Naive thymus-derived CD8-positive, alpha-beta T cell (primary cell): Measurements from ENCODE around the gene NSMCE4A. TPM values are rescaled to one million over a fixed set of nuclear protein-coding genes. Genes with fewer than 3 reads are reported as not detected.
"Not testable (repeated sequence)": the region's sequence is repeated elsewhere in the genome, so short reads cannot be mapped to it uniquely, and the experiment has no call there.

Source experiments
- ATAC-seq, 2 donors: fragments of 150-1000 bp; cut with Tn5 transposase in 1 of 2; sonication (Bioruptor Pico), chemical (Tn5 transposase) in 1 of 2; 1 replicate in 1 of 2; 2 replicates in 1 of 2; pipeline ENCODE4 v1.10.0; 2021; ENCODE audit warnings: mild to moderate bottlenecking in 2 of 2, moderate library complexity in 2 of 2
- POLR2A ChIA-PET: fragments of 350-600 bp; sonication (Branson Sonifier 250); formaldehyde crosslinking; loops from one replicate; lab custom pipeline; 2021; ENCODE audit warnings: antibody characterized with exemption; lab: Charles Lee
- DNase-seq, 10 donors: peaks; one replicate each; pipeline versions ENCODE4 v3.0.0 to v3.0.0-alpha.2; 2020 to 2022
- H3K27ac Mint-ChIP-seq, 10 donors: one replicate each; pipeline ENCODE4 v1.8.0; 2020 to 2022; ENCODE audit warnings: mild to moderate bottlenecking in 10 of 10, mixed read lengths in 10 of 10, moderate library complexity in 4 of 10, inconsistent platforms in 1 of 10
- H3K27me3 Mint-ChIP-seq, 5 donors: one replicate each; pipeline ENCODE4 v1.8.0; 2021 to 2022; ENCODE audit warnings: mixed read lengths in 5 of 5
- H3K36me3 Mint-ChIP-seq, 3 donors: one replicate each; pipeline ENCODE4 v1.8.0; 2020 to 2022; ENCODE audit warnings: mixed read lengths in 3 of 3, mild to moderate bottlenecking in 2 of 3, inconsistent platforms in 1 of 3
- H3K4me1 Mint-ChIP-seq, 4 donors: one replicate each; pipeline ENCODE4 v1.8.0; 2021 to 2022; ENCODE audit warnings: mixed read lengths in 4 of 4
- H3K4me3 Mint-ChIP-seq, 10 donors: one replicate each; pipeline ENCODE4 v1.8.0; 2020 to 2022; ENCODE audit warnings: mild to moderate bottlenecking in 10 of 10, mixed read lengths in 10 of 10, moderate library complexity in 6 of 10, inconsistent platforms in 1 of 10
- H3K9me3 Mint-ChIP-seq, 9 donors: one replicate each; pipeline ENCODE4 v1.8.0; 2020 to 2022; ENCODE audit warnings: mixed read lengths in 9 of 9, mild to moderate bottlenecking in 3 of 9, inconsistent platforms in 1 of 9, moderate library complexity in 1 of 9
- polyA plus RNA-seq, 3 donors: library from polyadenylated mRNA; unstranded; fragments of 300-500 nt; fragmentation: Illumina TruSeq; gene quantifications; one replicate each; pipeline ENCODE4 v1.2.3, GENCODE V29; 2021
- total RNA-seq, 8 experiments: library from RNA in 2 of 8; stranded (reverse) in 2 of 8; gene quantifications; one replicate each; pipeline ENCODE4 v1.2.3 and lab custom pipeline; 2021 to 2026

Gene NSMCE4A
- total and polyA plus RNA-seq, 5 experiments from 2014 or later = 43.5 to 94.0 (median 49.8) TPM

DNA sequence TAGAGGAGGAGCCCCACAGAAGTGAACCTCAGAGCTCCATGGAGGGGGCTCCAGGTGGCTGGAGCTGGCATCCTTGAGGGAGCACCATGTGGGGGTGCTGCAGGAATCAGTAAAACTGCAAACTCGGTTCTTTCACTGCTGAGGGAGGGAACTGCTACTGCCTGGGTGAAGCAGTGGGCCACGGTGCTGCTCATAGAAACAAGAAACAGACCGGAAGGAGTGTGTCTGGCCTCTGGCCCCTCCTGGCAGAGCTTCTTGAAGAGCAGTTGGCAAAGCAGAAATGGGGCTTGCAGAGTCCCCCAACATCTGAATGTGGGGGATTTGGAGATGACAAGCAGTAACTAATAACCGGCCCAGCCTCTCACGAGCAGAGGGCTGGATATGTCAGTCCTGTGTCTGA is 37.7 kb upstream of the NSMCE4A start:
- no peak for DNase-seq
- POLR2A ChIA-PET = no interaction called here
- Mint-ChIP-seq H3K27ac (no peak overlapping the region), H3K4me3 (no peak overlapping the region), H3K27me3 (peaks cover 8 to 25% (median 19%) of the 10 kb centered on the region in 5 donors), H3K36me3 (peaks cover 0 to 3% (median 0%) of the 10 kb centered on the region in 3 donors), H3K4me1 (no peaks in the 10 kb centered on the region), H3K9me3 (no peaks in the 10 kb centered on the region)
- no peak for ATAC-seq

DNA sequence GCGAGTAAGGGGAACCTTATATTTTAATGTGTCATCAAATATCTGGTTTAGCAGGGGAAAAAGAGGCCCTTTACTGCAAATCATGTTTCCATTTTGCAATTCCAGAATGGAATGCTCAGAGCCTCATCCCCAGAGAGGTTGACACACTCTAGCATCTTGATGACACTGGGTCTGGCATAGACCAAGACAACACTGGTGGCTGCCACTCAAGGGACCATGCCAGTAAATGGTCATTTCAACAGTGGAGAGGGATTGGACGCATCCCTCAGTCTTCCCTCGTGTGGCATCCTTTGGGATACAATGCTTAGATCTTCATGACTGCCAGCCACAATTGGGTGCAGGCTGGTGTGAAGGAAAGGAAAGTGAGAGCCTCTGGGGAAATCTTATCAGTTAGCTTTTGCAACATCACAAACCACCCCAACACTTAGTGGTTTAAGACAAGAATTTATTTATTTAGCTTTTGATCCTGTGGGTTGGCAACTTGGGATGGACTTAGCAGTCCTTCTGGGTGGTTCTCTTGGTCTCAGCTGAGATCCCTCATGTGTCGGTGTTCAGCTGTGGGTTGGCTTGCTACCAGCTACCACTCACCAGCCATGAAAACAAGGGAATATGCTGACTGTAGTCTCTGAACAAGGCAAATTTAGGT is 35.5 kb upstream of the NSMCE4A start:
- Mint-ChIP-seq H3K27me3 (peaks cover 10 to 29% (median 19%) of the 10 kb centered on the region in 5 donors), H3K4me3 (no peak overlapping the region), H3K36me3 (peaks cover 0 to 6% (median 0%) of the 10 kb centered on the region in 3 donors), H3K9me3 (peaks cover 0 to 11% (median 0%) of the 10 kb centered on the region in 9 donors), H3K4me1 (no peaks in the 10 kb centered on the region), H3K27ac (no peak overlapping the region)
- POLR2A ChIA-PET = no interaction called here
- DNase-seq (no peak), ATAC-seq (no peak)

DNA sequence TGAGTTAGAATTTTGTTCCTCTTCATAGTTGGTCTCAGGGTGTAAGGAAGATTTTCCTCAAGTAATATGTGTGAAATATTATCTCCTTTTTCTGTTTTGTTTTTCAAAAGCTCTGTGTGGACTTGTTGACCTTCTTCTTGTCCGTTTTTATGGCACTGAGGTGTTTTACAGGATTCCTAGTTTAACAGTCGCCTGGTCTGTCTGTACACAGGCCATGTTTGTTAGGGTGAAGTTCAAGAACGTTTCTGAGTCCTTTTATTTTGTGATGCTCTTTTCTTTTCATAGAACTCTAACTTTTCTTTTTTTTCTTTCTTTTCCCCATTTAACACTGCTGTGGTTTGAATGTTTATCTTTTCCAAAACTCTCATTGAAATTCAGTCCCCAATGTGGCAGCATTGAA is 32.4 kb upstream of the NSMCE4A start:
- POLR2A ChIA-PET = no interaction called here
- Mint-ChIP-seq H3K4me3 (no peak overlapping the region), H3K9me3 (peaks cover 6 to 28% (median 12%) of the 10 kb centered on the region in 9 donors), H3K36me3 (peaks cover 0 to 11% (median 6%) of the 10 kb centered on the region in 3 donors), H3K27me3 (peaks cover 8 to 20% (median 11%) of the 10 kb centered on the region in 5 donors), H3K4me1 (no peaks in the 10 kb centered on the region), H3K27ac (no peak overlapping the region)
- DNase-seq (no peak), ATAC-seq (no peak)

DNA sequence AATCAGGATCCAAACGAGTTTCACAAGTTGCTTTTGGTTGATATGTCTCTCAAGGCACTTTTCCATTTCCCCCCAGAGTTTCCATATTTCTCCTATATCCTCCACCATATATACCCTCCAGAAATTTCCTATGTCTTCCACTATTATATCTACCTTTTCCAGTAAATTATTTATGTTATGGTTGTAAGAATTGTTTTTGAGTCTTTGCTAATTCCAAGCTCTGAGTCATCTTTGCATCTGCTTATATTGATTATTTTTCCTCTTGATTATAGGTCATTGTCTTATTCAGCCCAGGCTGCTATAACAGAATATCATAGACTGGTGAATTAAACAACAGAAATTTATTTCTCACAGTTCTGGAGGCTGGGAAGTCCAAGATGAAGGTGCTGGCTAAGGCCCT is 26.7 kb upstream of the NSMCE4A start:
- Mint-ChIP-seq H3K36me3 (peaks cover 2 to 38% (median 4%) of the 10 kb centered on the region in 3 donors), H3K27me3 (peaks cover 2 to 20% (median 8%) of the 10 kb centered on the region in 5 donors), H3K27ac (no peak overlapping the region), H3K4me1 (no peaks in the 10 kb centered on the region), H3K9me3 (peaks cover 10 to 59% (median 32%) of the 10 kb centered on the region in 9 donors), H3K4me3 (no peak overlapping the region)
- DNase-seq = no peak
- no peak for ATAC-seq
- POLR2A ChIA-PET = no interaction called here

DNA sequence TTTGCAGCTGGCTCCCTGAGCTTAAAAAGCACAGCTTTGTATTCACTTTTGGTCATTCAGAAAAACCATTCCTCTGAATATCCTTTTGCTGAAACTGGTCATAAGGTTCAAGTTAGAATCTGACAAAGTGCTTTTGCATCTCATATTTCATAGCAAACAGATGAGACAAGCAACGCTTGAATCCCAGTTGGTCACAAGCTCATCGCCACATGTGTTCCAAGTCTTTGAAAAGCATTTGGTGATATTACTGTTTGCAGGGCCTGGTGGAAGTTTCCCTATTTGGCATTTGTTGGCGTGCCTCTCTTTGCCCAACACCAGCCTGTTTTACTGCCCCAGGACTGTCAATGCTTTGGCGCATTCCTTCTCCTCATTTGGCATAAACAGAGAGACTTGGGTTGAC is 24.3 kb upstream of the NSMCE4A start:
- H3K27me3 Mint-ChIP-seq = peaks cover 10 to 44% (median 20%) of the 10 kb centered on the region in 5 donors
- no peak for DNase-seq
- H3K9me3 Mint-ChIP-seq = peaks cover 9 to 44% (median 32%) of the 10 kb centered on the region in 9 donors
- no peaks in the 10 kb centered on the region for H3K4me1 Mint-ChIP-seq
- no peak overlapping the region for H3K4me3 Mint-ChIP-seq
- H3K27ac Mint-ChIP-seq = no peak overlapping the region
- ATAC-seq = no peak
- peaks cover 0 to 34% (median 4%) of the 10 kb centered on the region in 3 donors for H3K36me3 Mint-ChIP-seq
- POLR2A ChIA-PET = no interaction called here

DNA sequence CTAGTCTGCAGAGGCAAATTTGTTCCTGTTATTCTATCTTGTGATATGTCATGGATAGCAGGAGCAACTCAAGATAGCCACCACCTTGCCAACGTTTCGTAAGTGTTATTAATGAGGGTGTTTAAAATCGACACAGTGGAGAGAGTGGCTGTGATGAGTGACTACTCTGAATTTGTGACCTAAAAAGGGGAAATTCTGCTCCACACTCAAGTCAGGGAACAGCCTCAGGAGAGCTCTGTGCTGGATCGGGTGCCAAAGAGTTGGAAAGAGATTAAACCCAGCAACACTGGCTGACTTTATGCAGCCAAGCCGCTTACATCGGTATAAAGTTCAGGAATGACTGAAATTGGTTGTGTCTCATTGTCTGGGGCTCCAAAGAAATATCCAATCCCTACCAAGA is 23.4 kb upstream of the NSMCE4A start:
- H3K4me3 Mint-ChIP-seq = no peak overlapping the region
- POLR2A ChIA-PET = no interaction called here
- H3K27me3 Mint-ChIP-seq = peaks cover 12 to 52% (median 20%) of the 10 kb centered on the region in 5 donors
- ATAC-seq (no peak), DNase-seq (no peak)
- peaks cover 0 to 34% (median 4%) of the 10 kb centered on the region in 3 donors for H3K36me3 Mint-ChIP-seq
- H3K27ac Mint-ChIP-seq = no peak overlapping the region
- H3K4me1 Mint-ChIP-seq = no peaks in the 10 kb centered on the region
- H3K9me3 Mint-ChIP-seq = peaks cover 8 to 41% (median 32%) of the 10 kb centered on the region in 9 donors

DNA sequence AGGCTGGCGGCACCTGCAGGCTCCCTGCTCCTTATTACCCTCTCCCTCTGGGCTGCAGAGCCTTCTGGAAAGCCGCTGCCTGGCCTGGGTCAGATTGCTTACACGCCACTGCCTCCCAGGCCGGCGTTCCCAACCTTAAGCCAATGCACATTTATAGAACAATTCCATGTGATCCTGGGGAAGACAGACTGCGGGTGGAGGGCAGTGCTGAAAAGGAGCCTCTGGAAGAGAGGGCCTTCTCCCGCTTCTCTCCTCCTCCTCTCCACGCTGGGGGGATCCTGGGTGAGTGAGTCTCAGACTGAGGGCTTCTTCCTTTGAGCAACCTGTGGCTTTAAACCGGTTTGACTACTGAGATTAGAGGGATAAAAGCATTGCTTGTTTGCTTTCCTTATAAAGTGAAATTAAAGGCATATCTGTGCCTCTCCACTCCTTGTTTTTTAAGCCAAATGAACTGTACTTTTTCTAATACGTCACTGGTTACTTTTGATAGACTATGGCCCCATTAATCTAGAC is 19.5 kb upstream of the NSMCE4A start:
- peaks cover 14 to 74% (median 25%) of the 10 kb centered on the region in 5 donors for H3K27me3 Mint-ChIP-seq
- H3K4me1 Mint-ChIP-seq = peaks cover 0 to 3% (median 0%) of the 10 kb centered on the region in 4 donors
- peaks cover 0 to 5% (median 1%) of the 10 kb centered on the region in 3 donors for H3K36me3 Mint-ChIP-seq
- peaks cover 0 to 2% (median 0%) of the 10 kb centered on the region in 9 donors for H3K9me3 Mint-ChIP-seq
- DNase-seq (no peak), ATAC-seq (no peak)
- POLR2A ChIA-PET = no interaction called here
- H3K27ac Mint-ChIP-seq = no peak overlapping the region
- no peak overlapping the region for H3K4me3 Mint-ChIP-seq

DNA sequence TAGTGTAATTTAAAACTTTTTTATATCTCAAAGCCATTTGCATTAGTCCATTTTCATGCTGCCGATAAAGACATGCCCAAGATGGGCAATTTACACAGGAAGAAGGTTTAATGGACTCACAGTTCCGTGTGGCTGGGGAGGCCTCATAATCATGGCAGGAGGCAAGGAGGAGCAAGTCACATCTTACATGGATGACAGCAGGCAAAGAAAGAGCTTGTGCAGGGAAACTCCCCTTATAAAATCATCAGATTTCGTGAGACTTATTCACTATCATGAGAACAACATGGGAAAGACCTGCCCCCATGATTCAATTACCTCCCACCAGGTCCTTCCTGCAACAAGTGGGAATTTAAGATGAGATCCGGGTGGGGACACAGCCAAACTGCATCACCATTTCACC is 16.7 kb upstream of the NSMCE4A start:
- DNase-seq, H3K36me3 Mint-ChIP-seq, ATAC-seq, H3K4me3 Mint-ChIP-seq, POLR2A ChIA-PET, H3K4me1 Mint-ChIP-seq, H3K9me3 Mint-ChIP-seq, H3K27ac Mint-ChIP-seq: not testable (repeated sequence)
- peaks cover 14 to 74% (median 30%) of the 10 kb centered on the region in 5 donors for H3K27me3 Mint-ChIP-seq

DNA sequence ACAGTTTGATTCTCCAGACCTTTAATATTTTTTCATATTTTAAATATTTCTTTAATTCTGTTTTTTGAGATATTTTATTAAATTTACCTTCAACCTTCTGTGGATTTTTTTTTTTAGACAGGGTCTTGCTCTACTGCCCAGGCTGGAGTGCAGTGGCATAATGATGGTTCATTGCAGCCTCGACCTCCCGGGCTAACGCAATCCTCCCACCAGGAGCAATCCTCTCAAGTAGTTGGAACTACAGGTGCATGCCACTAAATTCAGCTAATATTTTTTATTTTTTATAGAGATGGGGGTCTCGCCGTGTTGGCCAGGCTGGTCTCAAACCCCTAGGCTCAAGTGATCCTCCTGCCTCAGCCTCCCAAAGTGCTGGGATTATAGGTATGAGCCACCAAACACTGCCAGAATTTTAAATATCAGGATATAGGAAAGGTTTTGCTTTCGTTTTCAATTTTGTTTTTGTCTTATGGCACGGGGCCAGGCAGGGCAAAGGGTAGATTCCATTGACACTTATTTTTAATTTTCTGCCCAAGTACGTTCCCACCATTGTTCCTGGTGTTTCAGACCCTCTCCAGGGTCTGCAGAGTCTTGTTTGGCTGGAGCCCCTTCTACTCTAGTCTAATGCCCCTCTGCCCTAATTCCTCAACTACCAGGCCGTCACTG is 15.1 kb upstream of the NSMCE4A start:
- DNase-seq (no peak), ATAC-seq (no peak)
- no peak overlapping the region for H3K27ac Mint-ChIP-seq
- peaks cover 0 to 7% (median 6%) of the 10 kb centered on the region in 3 donors for H3K36me3 Mint-ChIP-seq
- peaks cover 0 to 3% (median 0%) of the 10 kb centered on the region in 4 donors for H3K4me1 Mint-ChIP-seq
- POLR2A ChIA-PET = no interaction called here
- H3K4me3 Mint-ChIP-seq = no peak overlapping the region
- peaks cover 0 to 17% (median 11%) of the 10 kb centered on the region in 9 donors for H3K9me3 Mint-ChIP-seq
- H3K27me3 Mint-ChIP-seq = peaks cover 8 to 63% (median 23%) of the 10 kb centered on the region in 5 donors

DNA sequence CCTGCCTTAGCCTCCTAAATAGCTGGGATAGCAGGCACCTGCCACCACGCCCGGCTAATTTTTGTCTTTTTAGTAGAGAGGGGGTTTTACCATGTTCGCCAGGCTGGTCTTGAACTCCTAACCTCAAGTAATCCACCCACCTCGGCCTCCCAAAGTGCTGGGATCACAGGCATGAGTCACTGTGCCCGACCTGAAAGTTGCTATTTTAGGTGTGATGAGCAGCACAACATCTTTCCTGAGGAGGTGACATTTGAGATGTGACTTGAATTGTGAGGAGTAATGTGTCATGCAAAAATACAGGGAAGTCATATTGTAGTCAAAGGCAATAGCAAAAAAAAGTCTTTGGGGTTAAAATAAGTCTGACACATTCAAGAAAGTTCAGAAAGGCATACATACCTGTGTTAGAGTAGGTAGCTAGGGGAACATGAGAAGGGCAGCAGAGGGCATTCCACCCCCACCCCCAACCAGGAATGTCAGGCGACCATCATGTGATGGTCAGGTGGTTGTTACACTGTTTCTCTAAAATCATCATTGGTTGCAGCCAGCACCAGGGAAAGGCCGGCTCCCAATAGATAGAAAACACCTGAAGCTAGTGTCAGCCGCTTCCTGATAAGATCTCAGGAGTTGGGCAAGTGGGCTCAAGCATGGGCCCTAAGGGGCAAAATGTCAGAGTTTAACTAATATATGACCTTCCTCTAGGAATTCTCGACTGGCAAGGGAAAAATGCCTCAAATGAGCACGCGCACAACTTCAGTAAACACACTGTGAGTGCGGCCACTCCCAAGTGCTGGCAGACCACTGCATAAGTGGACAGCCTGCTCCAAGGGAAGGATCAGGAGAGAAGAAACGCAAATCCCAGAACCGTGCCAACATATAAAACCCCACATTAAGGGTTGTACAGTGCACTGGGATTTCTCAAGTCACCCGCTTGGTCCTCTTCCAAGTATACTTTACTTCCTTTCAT is 13.6 kb upstream of the NSMCE4A start, which contains the start of gene TACC2:
TACC2 (plus strand) TSS at position 803 of the 964 bp plus-strand sequence. CDS start 32,819 bp downstream, outside the sequence.
- Mint-ChIP-seq H3K27ac (peak within 1 kb of the TSS in 1 of 10 donors; percentile 40), H3K9me3 (peaks cover 0 to 32% (median 26%) of the 10 kb centered on the region in 9 donors), H3K4me1 (peaks cover 0 to 3% (median 0%) of the 10 kb centered on the region in 4 donors), H3K4me3 (no peak within 1 kb of the TSS), H3K36me3 (peaks cover 0 to 19% (median 18%) of the 10 kb centered on the region in 3 donors), H3K27me3 (peaks cover 7 to 48% (median 17%) of the 10 kb centered on the region in 5 donors)
- no peak for ATAC-seq
- DNase-seq = no peak
- POLR2A ChIA-PET = no interaction called here

DNA sequence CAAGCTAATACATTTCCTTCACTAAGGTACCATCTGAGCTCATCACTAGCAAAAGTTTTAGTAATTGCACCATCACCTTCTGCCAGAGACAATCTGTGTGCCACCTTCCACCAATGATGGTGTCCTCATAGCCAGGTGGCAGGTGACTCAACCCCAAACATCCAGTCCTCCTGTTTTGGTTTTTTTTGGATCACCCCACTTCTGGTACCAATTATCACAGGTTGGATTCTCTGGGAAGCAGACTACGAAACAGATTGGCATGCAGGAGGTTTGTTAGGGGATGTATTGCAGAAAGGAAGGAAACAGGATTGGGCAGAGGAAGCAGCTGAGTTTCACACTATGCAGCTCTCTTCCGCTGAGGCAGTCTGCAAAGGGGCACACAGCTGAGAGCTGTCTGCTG is 9.4 kb upstream of the NSMCE4A start:
- peaks cover 0 to 18% (median 15%) of the 10 kb centered on the region in 3 donors for H3K36me3 Mint-ChIP-seq
- H3K27me3 Mint-ChIP-seq = peaks cover 4 to 25% (median 13%) of the 10 kb centered on the region in 5 donors
- no peak overlapping the region for H3K27ac Mint-ChIP-seq
- H3K4me3 Mint-ChIP-seq = peak overlapping the region in 1 of 10 donors; percentile 58
- H3K9me3 Mint-ChIP-seq = peaks cover 0 to 40% (median 29%) of the 10 kb centered on the region in 9 donors
- DNase-seq = no peak
- no peak for ATAC-seq
- no peaks in the 10 kb centered on the region for H3K4me1 Mint-ChIP-seq
- POLR2A ChIA-PET = interaction anchor here (0.6 to 0.7 kb wide), 2 partner anchors 9 to 1176 kb away, joined by 3 to 4 read pairs; partner anchors contain the start of gene NSMCE4A

DNA sequence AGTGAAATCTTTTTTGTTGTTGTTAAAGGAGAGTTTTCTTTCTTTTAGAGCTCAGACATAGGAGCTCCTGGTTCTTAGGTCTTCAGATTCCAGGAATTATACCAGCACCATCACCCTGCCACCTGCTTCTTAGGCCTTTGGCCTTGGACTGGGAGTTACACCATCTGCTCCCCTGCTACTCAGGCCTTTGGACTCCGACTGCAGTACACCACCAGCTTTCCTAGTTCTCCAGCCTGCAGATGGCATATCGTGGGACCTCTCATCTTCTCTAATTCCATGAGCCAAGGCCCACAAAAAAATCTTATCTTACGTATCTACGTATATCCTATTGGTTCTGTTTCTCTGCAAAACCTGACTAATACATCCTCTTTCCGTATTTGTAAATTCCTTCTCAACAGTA is 8.8 kb upstream of the NSMCE4A start:
- ATAC-seq (no peak), DNase-seq (no peak)
- Mint-ChIP-seq H3K4me3 (no peak overlapping the region), H3K36me3 (peaks cover 0 to 18% (median 15%) of the 10 kb centered on the region in 3 donors), H3K9me3 (peaks cover 0 to 40% (median 29%) of the 10 kb centered on the region in 9 donors), H3K4me1 (no peaks in the 10 kb centered on the region), H3K27ac (no peak overlapping the region), H3K27me3 (peaks cover 4 to 24% (median 8%) of the 10 kb centered on the region in 5 donors)
- POLR2A ChIA-PET = no interaction called here
